Stimulated activated CD4-positive, alpha-beta T cell treated with anti-CD3 and anti-CD28 coated beads, Interleukin-12 subunit alpha, Interleukin-12 subunit beta, amount 100 ng/mL, for 24 hours (primary cell): Measurements from ENCODE around the gene FGF2.
"Not testable (repeated sequence)": the region's sequence is repeated elsewhere in the genome, so short reads cannot be mapped to it uniquely, and the experiment has no call there.

Source experiments
- DNase-seq, 2 experiments: peaks; one replicate each; pipeline ENCODE4 v3.0.0-alpha.2; 2020; ENCODE audit warnings: low read depth in 2 of 2

The FGF2 gene

DNA sequence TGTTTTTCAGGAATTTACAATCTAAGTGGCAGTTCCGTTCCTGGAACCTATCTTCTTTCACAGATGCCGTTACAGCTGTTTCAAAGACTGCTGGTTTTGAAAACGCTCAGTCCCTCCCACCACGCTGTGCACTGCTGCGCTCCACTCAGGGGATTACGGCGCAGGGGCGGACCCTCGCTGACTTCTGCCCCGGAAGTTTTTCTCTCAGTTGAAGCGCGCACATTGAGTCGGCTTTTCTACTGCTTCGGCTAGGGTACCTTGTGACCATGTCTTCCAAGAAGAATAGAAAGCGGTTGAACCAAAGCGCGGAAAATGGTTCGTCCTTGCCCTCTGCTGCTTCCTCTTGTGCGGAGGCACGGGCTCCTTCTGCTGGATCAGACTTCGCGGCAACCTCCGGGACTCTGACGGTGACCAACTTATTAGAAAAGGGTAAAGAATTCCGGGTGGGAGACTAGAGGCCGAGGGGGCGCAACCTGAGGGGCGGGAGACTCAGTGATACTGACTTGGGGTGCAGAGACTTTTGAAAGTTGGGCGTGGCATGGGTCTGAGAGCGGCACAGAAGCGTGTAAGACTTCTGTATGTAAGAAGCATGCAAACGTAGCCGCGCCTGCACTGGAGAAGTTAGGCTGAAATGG lies 96.4 kb downstream of the FGF2 start:
- peak; percentile 74 to 85 for DNase-seq

DNA sequence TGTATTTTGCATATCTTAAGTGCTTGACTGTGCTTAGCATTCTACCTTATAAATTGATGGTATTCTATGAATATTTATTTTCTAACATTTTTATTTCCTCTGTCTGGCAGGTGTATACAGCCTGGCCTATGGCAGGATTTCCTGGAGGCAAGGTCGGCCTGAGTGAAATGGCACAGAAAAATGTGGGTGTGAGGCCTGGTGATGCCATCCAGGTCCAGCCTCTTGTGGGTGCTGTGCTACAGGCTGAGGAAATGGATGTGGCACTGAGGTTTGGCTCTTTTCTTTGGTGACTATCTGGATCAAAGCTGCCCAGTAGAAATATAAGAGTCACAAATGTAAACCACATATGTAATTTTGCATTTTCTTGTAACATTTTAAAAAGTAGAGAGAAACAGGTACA lies 102.3 kb downstream of the FGF2 start:
- DNase-seq: no peak

GRCh38 chr4:122930862-122931261 lies 104.2 kb downstream of the FGF2 start:
- DNase-seq: no peak

GRCh38 chr4:122932763-122933162 lies 106.1 kb downstream of the FGF2 start:
- no peak for DNase-seq

DNA sequence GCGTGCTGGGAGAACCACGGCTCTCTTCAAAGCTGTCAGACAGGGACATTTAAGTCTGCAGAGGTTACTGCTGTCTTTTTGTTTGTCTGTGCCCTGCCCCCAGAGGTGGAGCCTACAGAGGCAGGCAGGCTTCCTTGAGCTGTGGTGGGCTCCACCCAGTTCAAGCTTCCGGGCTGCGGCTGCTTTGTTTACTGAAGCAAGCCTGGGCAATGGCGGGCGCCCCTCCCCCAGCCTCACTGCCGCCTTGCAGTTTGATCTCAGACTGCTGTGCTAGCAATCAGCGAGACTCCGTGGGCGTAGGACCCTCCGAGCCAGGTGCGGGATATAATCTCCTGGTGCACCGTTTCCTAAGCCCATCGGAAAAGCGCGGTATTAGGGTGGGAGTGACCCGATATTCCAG lies 118.5 kb downstream of the FGF2 start:
- not testable (repeated sequence) for DNase-seq

GRCh38 chr4:122946142-122946541 lies 119.5 kb downstream of the FGF2 start:
- no peak for DNase-seq
